Mononuclear cell (primary cell): Measurements from ENCODE around the gene LYRM2. TPM values are rescaled to one million over a fixed set of nuclear protein-coding genes. Genes with fewer than 3 reads are reported as not detected.

Experiments used
- H3K27me3 ChIP-seq: 2 replicates; pipeline ENCODE4 v1.6.0; 2011; ENCODE audit warnings: low read length, control low read depth; ENCODE audit not compliant: insufficient read depth
- H3K4me1 ChIP-seq: 2 replicates; pipeline ENCODE4 v1.5.1; 2011; ENCODE audit warnings: mild to moderate bottlenecking, low read length, control low read depth; ENCODE audit not compliant: insufficient read depth
- H3K4me3 ChIP-seq: 2 replicates; pipeline ENCODE4 v1.5.1; 2011; ENCODE audit warnings: mild to moderate bottlenecking, low read length, moderate library complexity
- H3K9me3 ChIP-seq: 2 replicates; pipeline ENCODE4 v1.5.1; 2011; ENCODE audit warnings: low read depth, mild to moderate bottlenecking, control low read depth, low read length
- total RNA-seq: library from RNA; depleted of rRNA; stranded (reverse); fragments of >200 nt; gene quantifications from one replicate; pipeline ENCODE4 v1.2.3, GENCODE V29; 2012

The LYRM2 gene
- total RNA-seq: 21.3 TPM

GRCh38 chr6:89638320-89639195 lies at the start of gene LYRM2:
Gene LYRM2 (minus strand): TSS chr6:89638747. CDS start chr6:89638716, 31 bp downstream.
- Histone ChIP-seq H3K9me3 (no peaks in the 10 kb centered on the region), H3K4me3 (peak within 1 kb of the TSS; percentile 79), H3K4me1 (peaks cover 15% of the 10 kb centered on the region), H3K27me3 (no peaks in the 10 kb centered on the region)

- Histone ChIP-seq H3K4me3 (no peak overlapping the region), H3K27me3 (no peaks in the 10 kb centered on the region), H3K4me1 (peaks cover 11% of the 10 kb centered on the region), H3K9me3 (no peaks in the 10 kb centered on the region)
These were observed 49.8 kb upstream of the LYRM2 start for GRCh38 chr6:89688328-89688727.

GRCh38 chr6:89685311-89685710 lies 46.8 kb upstream of the LYRM2 start:
- Histone ChIP-seq H3K9me3 (no peaks in the 10 kb centered on the region), H3K4me3 (no peak overlapping the region), H3K4me1 (peaks cover 7% of the 10 kb centered on the region), H3K27me3 (no peaks in the 10 kb centered on the region)

GRCh38 chr6:89682991-89683390 lies 44.4 kb upstream of the LYRM2 start:
- H3K27me3 ChIP-seq: no peaks in the 10 kb centered on the region

GRCh38 chr6:89681983-89682564 lies 43.5 kb upstream of the LYRM2 start:
- H3K27me3 ChIP-seq: no peaks in the 10 kb centered on the region
- H3K9me3 ChIP-seq: no peaks in the 10 kb centered on the region
- no peak overlapping the region for H3K4me3 ChIP-seq
- H3K4me1 ChIP-seq: no peaks in the 10 kb centered on the region

More at GRCh38 chr6:89682991-89683390, 44.4 kb upstream of the LYRM2 start:
- no peaks in the 10 kb centered on the region for H3K9me3 ChIP-seq
- H3K4me1 ChIP-seq: no peaks in the 10 kb centered on the region
- H3K4me3 ChIP-seq: no peak overlapping the region

GRCh38 chr6:89680551-89680950 lies 42.0 kb upstream of the LYRM2 start:
- Histone ChIP-seq H3K9me3 (no peaks in the 10 kb centered on the region), H3K4me1 (no peaks in the 10 kb centered on the region), H3K27me3 (no peaks in the 10 kb centered on the region), H3K4me3 (no peak overlapping the region)

GRCh38 chr6:89680150-89680549 lies 41.6 kb upstream of the LYRM2 start:
- H3K4me1 ChIP-seq: no peaks in the 10 kb centered on the region
- no peaks in the 10 kb centered on the region for H3K9me3 ChIP-seq
- H3K4me3 ChIP-seq: no peak overlapping the region
- no peaks in the 10 kb centered on the region for H3K27me3 ChIP-seq

GRCh38 chr6:89679215-89680120 lies 40.9 kb upstream of the LYRM2 start:
- Histone ChIP-seq H3K4me1 (no peaks in the 10 kb centered on the region), H3K9me3 (no peaks in the 10 kb centered on the region), H3K27me3 (no peaks in the 10 kb centered on the region), H3K4me3 (no peak overlapping the region)

- Histone ChIP-seq H3K4me3 (no peak overlapping the region), H3K4me1 (no peaks in the 10 kb centered on the region), H3K9me3 (no peaks in the 10 kb centered on the region), H3K27me3 (no peaks in the 10 kb centered on the region)
These were observed 40.0 kb upstream of the LYRM2 start for GRCh38 chr6:89678531-89678930.

- Histone ChIP-seq H3K4me1 (no peaks in the 10 kb centered on the region), H3K9me3 (no peaks in the 10 kb centered on the region), H3K4me3 (no peak overlapping the region), H3K27me3 (no peaks in the 10 kb centered on the region)
These were observed 37.6 kb upstream of the LYRM2 start for GRCh38 chr6:89675949-89676748.

GRCh38 chr6:89670935-89671565 lies 32.5 kb upstream of the LYRM2 start:
- H3K27me3 ChIP-seq: no peaks in the 10 kb centered on the region
- H3K9me3 ChIP-seq: no peaks in the 10 kb centered on the region
- H3K4me1 ChIP-seq: no peaks in the 10 kb centered on the region
- no peak overlapping the region for H3K4me3 ChIP-seq

GRCh38 chr6:89669002-89669401 lies 30.5 kb upstream of the LYRM2 start:
- Histone ChIP-seq H3K4me1 (no peaks in the 10 kb centered on the region), H3K9me3 (no peaks in the 10 kb centered on the region), H3K27me3 (no peaks in the 10 kb centered on the region), H3K4me3 (no peak overlapping the region)

- H3K9me3 ChIP-seq: no peaks in the 10 kb centered on the region
- H3K4me3 ChIP-seq: no peak overlapping the region
- no peaks in the 10 kb centered on the region for H3K4me1 ChIP-seq
- H3K27me3 ChIP-seq: no peaks in the 10 kb centered on the region
These were observed 29.5 kb upstream of the LYRM2 start for GRCh38 chr6:89667872-89668556.
